HepG2 (cell line): ENCODE data around the gene A1CF. TPM values are rescaled to one million over a fixed set of nuclear protein-coding genes. Genes with fewer than 3 reads are reported as not detected.
A peak's percentile ranks its signal among the peaks of the same experiment; 100 is the strongest.

Experiments used
- ARID3A ChIP-seq: IDR thresholded peaks from 2 replicates; pipeline ENCODE4 v1.6.1; 2012; ENCODE audit warnings: low read depth, low read length, improper control_type of control experiment
- HNF1A ChIP-seq, 2 experiments: sonication (generic) in 1 of 2; formaldehyde crosslinking in 1 of 2; IDR thresholded peaks; 2 replicates each; pipeline versions ENCODE4 v1.4.0 to v1.6.1; 2016 to 2020; ENCODE audit warnings: borderline replicate concordance in 1 of 2, low read depth in 1 of 2, mild to moderate bottlenecking in 1 of 2, missing genetic modification reagents in 1 of 2
- KAT2B ChIP-seq: fragments of 150-350 bp; IDR thresholded peaks from 2 replicates; pipeline ENCODE4 v1.6.1; 2014; ENCODE audit warnings: low read depth, low read length, borderline replicate concordance
- MIER3 ChIP-seq: IDR thresholded peaks from 2 replicates; pipeline ENCODE4 v1.6.1; 2016; ENCODE audit warnings: missing compliant biosample characterization, borderline replicate concordance
- MZF1 ChIP-seq: sonication (generic); formaldehyde crosslinking; IDR thresholded peaks from 2 replicates; pipeline ENCODE4 v1.8.1; 2023; ENCODE audit warnings: mild to moderate bottlenecking, missing genetic modification reagents, borderline replicate concordance
- NCOA2 ChIP-seq: sonication (generic); formaldehyde crosslinking; IDR thresholded peaks from 2 replicates; pipeline ENCODE4 v1.8.0; 2022; ENCODE audit warnings: inconsistent platforms
- PRDM15 ChIP-seq: sonication (generic); formaldehyde crosslinking; IDR thresholded peaks from 2 replicates; pipeline ENCODE4 v1.4.0; 2020; ENCODE audit warnings: missing genetic modification reagents
- RERE ChIP-seq: IDR thresholded peaks from 2 replicates; pipeline ENCODE4 v1.6.1; 2016; ENCODE audit warnings: low read depth, missing genetic modification reagents, missing compliant biosample characterization
- SIN3A ChIP-seq: IDR thresholded peaks from 2 replicates; pipeline ENCODE4 v1.6.1; 2011; ENCODE audit warnings: low read depth, mild to moderate bottlenecking, control low read depth, low read length, borderline replicate concordance
- SSRP1 ChIP-seq: IDR thresholded peaks from 2 replicates; pipeline ENCODE4 v1.6.1; 2016; ENCODE audit warnings: control low read depth
- ZNF329 ChIP-seq: sonication (generic); formaldehyde crosslinking; IDR thresholded peaks from 2 replicates; pipeline ENCODE4 v1.9.0; 2021; ENCODE audit warnings: low read depth, mild to moderate bottlenecking, missing genetic modification reagents
- ZNF414 ChIP-seq: sonication (generic); formaldehyde crosslinking; IDR thresholded peaks from 2 replicates; pipeline ENCODE4 v1.5.0; 2020; ENCODE audit warnings: missing genetic modification reagents
- ZNF792 ChIP-seq: IDR thresholded peaks from 2 replicates; pipeline ENCODE4 v1.6.1; 2016
- polyA plus RNA-seq, 8 experiments: library from polyadenylated mRNA; depleted of rRNA in 3 of 8; stranded (reverse) in 7 of 8; unstranded in 1 of 8; fragments of >200 nt; fragmentation: Illumina TruSeq in 4 of 8; extraction: Trizol in 4 of 8; gene quantifications; 2 replicates each; pipeline versions ENCODE4 v1.2.1 to v1.2.3, GENCODE V29; 2011 to 2016; ENCODE audit warnings: low read depth in 4 of 8, missing spikeins in 1 of 8, mixed read lengths in 1 of 8; ENCODE audit not compliant: insufficient read depth in 1 of 8
- total RNA-seq, 5 experiments: library from RNA; depleted of rRNA; stranded (reverse); fragments of >200 nt; fragmentation: Illumina TruSeq; extraction: Trizol; gene quantifications; 2 replicates each; pipeline ENCODE4 v1.2.3, GENCODE V29; 2016; ENCODE audit warnings: low read depth in 1 of 5

The A1CF gene
- total and polyA plus RNA-seq, 2 of the 13 experiments (the other 11 are each of a cell fraction or from before 2014, with no cell fraction given) = 56.1 to 58.1 TPM

GRCh38 chr10:50882540-50882983 lies 2.9 kb downstream of the A1CF start (continued):
- TF ChIP-seq SIN3A = peak; percentile 38; the same call in 1 of the 2 replicates
- TF ChIP-seq HNF1A (IDR thresholded peaks at IDR 0.05; ENCODE audit: low read depth) = peak; percentile 88
- peak; percentile 70; the same call in 1 of the 2 replicates for TF ChIP-seq HNF1A (CRISPR knock-in tag; IDR thresholded peaks at IDR 0.05; ENCODE audit: borderline replicate concordance)
- peak; percentile 71; the same call in 1 of the 2 replicates for TF ChIP-seq ZNF414 (CRISPR knock-in tag)
- no peak for TF ChIP-seq PRDM15 (CRISPR knock-in tag)
- no peak for TF ChIP-seq MZF1 (CRISPR knock-in tag)
- peak; percentile 84; the same call in 1 of the 2 replicates for TF ChIP-seq RERE (CRISPR knock-in tag)
- TF ChIP-seq ZNF792 (CRISPR knock-in tag) = peak; percentile 40; the same call in 1 of the 2 replicates
- TF ChIP-seq MIER3 = peak; percentile 85
- no peak for TF ChIP-seq ZNF329 (CRISPR knock-in tag)
- TF ChIP-seq NCOA2 (CRISPR knock-in tag) = peak; percentile 95
- TF ChIP-seq KAT2B = peak; percentile 79
- TF ChIP-seq ARID3A = peak; percentile 96
- TF ChIP-seq SSRP1 = no peak
